ENCODE data around the gene H19. TPM values are rescaled to one million over a fixed set of nuclear protein-coding genes. Genes with fewer than 3 reads are reported as not detected.

The H19 gene
- 1.8 and 55.0 TPM in 2 replicates for total RNA-seq
- polyA plus RNA-seq = 2.3 and 8.9 TPM in 2 replicates
- 1.5 and 12.0 TPM in 2 replicates for polyA plus RNA-seq (2012)
- polyA minus RNA-seq (ENCODE audit: low replicate concordance) = 0.33 and 3.5 TPM in 2 replicates

DNA sequence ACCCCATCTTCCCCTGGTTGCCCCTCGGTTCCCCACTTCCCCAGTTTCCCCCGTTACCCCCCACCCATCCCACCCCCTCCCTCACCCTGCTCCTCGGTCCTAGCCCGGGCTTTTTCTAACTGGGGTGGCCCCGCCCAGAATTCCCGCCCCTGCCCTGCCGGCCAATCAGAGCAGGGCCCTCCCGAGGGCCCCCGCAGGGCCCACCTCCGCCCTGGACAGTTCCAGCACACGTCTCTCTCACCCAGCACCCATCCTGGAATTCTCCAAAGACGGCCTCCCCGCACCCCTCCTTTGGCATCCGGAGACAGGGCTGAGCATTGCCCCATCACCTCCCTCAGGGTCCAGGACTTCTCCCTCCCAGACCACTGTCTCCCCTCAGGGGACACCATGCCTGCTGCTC, at the start of gene H19:
TSS of gene H19 (minus strand) at position 88 of the 400 bp plus-strand sequence.
- no peaks in the 10 kb centered on the region for H3K27me3 ChIP-seq (ENCODE audit: control insufficient read depth, insufficient read depth, low read length)
- H3K9ac ChIP-seq (ENCODE audit: insufficient read depth, low read length) = no peak within 1 kb of the TSS
- no peak within 1 kb of the TSS for H3K27ac ChIP-seq (ENCODE audit: insufficient read depth, low read length)
- TF ChIP-seq EZH2 (IDR thresholded peaks at IDR 0.05; ENCODE audit: low read length, missing control alignments) = no peak
- TF ChIP-seq, protein P1, sequence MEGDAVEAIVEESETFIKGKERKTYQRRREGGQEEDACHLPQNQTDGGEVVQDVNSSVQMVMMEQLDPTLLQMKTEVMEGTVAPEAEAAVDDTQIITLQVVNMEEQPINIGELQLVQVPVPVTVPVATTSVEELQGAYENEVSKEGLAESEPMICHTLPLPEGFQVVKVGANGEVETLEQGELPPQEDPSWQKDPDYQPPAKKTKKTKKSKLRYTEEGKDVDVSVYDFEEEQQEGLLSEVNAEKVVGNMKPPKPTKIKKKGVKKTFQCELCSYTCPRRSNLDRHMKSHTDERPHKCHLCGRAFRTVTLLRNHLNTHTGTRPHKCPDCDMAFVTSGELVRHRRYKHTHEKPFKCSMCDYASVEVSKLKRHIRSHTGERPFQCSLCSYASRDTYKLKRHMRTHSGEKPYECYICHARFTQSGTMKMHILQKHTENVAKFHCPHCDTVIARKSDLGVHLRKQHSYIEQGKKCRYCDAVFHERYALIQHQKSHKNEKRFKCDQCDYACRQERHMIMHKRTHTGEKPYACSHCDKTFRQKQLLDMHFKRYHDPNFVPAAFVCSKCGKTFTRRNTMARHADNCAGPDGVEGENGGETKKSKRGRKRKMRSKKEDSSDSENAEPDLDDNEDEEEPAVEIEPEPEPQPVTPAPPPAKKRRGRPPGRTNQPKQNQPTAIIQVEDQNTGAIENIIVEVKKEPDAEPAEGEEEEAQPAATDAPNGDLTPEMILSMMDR (conservative IDR thresholded peaks at IDR 0.05 in 1 of 2, IDR thresholded peaks at IDR 0.05 in 1 of 2; ENCODE audit: low read depth in 1 of 2, low read length in 2 of 2) = no peak
- H3K36me3 ChIP-seq (ENCODE audit: control insufficient read depth, insufficient read depth, low read length) = no peaks in the 10 kb centered on the region
- H3K9me3 ChIP-seq (ENCODE audit: control insufficient read depth, insufficient read depth, low read depth, low read length) = no peaks in the 10 kb centered on the region
- no peak within 1 kb of the TSS for H3K4me3 ChIP-seq (replicated peaks in 1 of 4; ENCODE audit: control extremely low read depth in 1 of 4, insufficient read depth in 1 of 4, low read depth in 3 of 4, low read length in 4 of 4)
- DNase-seq (ENCODE audit: low read depth in 2 of 2) = no peak
- no peak within 1 kb of the TSS for H2AFZ ChIP-seq (ENCODE audit: low read length)
- no peaks in the 10 kb centered on the region for H3K79me2 ChIP-seq (ENCODE audit: control insufficient read depth, insufficient read depth, low read length)
- no peak within 1 kb of the TSS for H3K4me2 ChIP-seq (ENCODE audit: extremely low read depth, insufficient read depth, low read length)
- H3K4me1 ChIP-seq (ENCODE audit: control insufficient read depth, extremely low read depth, insufficient read depth, low read length) = no peaks in the 10 kb centered on the region
- H4K20me1 ChIP-seq (ENCODE audit: control insufficient read depth, extremely low read depth, insufficient read depth, low read length) = no peaks in the 10 kb centered on the region

DNA sequence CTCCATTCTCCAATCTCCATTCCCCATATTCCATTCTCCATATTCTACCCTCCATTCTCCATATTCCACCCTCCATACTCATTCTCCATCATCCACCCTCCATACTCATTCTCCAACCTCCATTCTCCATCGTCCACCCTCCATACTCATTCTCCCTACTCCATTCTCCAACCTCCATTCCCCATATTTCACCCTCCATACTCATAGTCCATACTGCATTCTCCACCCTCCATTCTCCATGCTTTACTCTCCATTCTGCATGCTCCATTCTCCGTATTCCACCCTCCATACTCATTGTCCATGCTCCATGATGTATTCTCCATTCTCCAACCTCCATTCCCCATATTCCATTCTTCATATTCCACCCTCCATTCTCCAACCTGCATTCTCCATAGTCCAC, 44.3 kb upstream of the H19 start:
- no peaks in the 10 kb centered on the region for H4K20me1 ChIP-seq (ENCODE audit: control insufficient read depth, extremely low read depth, insufficient read depth, low read length)
- H3K79me2 ChIP-seq (ENCODE audit: control insufficient read depth, insufficient read depth, low read length) = no peaks in the 10 kb centered on the region
- H3K27me3 ChIP-seq (ENCODE audit: control insufficient read depth, insufficient read depth, low read length) = no peaks in the 10 kb centered on the region
- TF ChIP-seq, protein P1 (conservative IDR thresholded peaks at IDR 0.05 in 1 of 2, IDR thresholded peaks at IDR 0.05 in 1 of 2; ENCODE audit: low read depth in 1 of 2, low read length in 2 of 2) = no peak
- no peak for TF ChIP-seq EZH2 (IDR thresholded peaks at IDR 0.05; ENCODE audit: low read length, missing control alignments)
- no peaks in the 10 kb centered on the region for H3K4me1 ChIP-seq (ENCODE audit: control insufficient read depth, extremely low read depth, insufficient read depth, low read length)
- no peak overlapping the region for H3K27ac ChIP-seq (ENCODE audit: insufficient read depth, low read length)
- no peaks in the 10 kb centered on the region for H3K9me3 ChIP-seq (ENCODE audit: control insufficient read depth, insufficient read depth, low read depth, low read length)
- H2AFZ ChIP-seq (ENCODE audit: low read length) = no peak overlapping the region
- no peak overlapping the region for H3K4me2 ChIP-seq (ENCODE audit: extremely low read depth, insufficient read depth, low read length)
- no peak overlapping the region for H3K4me3 ChIP-seq (replicated peaks in 1 of 4; ENCODE audit: control extremely low read depth in 1 of 4, insufficient read depth in 1 of 4, low read depth in 3 of 4, low read length in 4 of 4)
- H3K9ac ChIP-seq (ENCODE audit: insufficient read depth, low read length) = no peak overlapping the region
- no peak for DNase-seq (ENCODE audit: low read depth in 2 of 2)
- no peaks in the 10 kb centered on the region for H3K36me3 ChIP-seq (ENCODE audit: control insufficient read depth, insufficient read depth, low read length)

DNA sequence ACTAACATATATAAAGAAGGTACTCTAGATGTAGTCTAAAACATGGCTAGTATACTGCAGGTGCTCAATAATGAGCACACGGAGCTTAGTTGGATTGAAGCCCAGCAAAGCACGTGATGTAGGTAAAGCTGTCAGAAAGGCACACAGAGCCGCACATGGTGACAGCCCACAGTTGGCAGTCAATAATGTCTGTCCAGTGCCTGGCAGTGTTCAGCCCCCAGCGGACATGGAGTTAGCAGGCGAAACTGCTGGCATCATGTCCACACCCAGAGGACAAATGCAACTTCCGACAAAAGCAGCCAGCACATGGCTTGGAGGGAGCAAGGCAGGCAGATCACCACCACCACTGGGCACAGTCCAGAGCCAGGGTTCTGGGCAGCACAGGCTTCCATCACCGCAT, 43.5 kb upstream of the H19 start:
- no peaks in the 10 kb centered on the region for H3K9me3 ChIP-seq (ENCODE audit: control insufficient read depth, insufficient read depth, low read depth, low read length)
- H4K20me1 ChIP-seq (ENCODE audit: control insufficient read depth, extremely low read depth, insufficient read depth, low read length) = no peaks in the 10 kb centered on the region
- H3K36me3 ChIP-seq (ENCODE audit: control insufficient read depth, insufficient read depth, low read length) = no peaks in the 10 kb centered on the region
- no peak overlapping the region for H2AFZ ChIP-seq (ENCODE audit: low read length)
- H3K79me2 ChIP-seq (ENCODE audit: control insufficient read depth, insufficient read depth, low read length) = no peaks in the 10 kb centered on the region
- DNase-seq (ENCODE audit: low read depth in 2 of 2) = no peak
- H3K4me3 ChIP-seq (replicated peaks in 1 of 4; ENCODE audit: control extremely low read depth in 1 of 4, insufficient read depth in 1 of 4, low read depth in 3 of 4, low read length in 4 of 4) = no peak overlapping the region
- no peaks in the 10 kb centered on the region for H3K4me1 ChIP-seq (ENCODE audit: control insufficient read depth, extremely low read depth, insufficient read depth, low read length)
- H3K27ac ChIP-seq (ENCODE audit: insufficient read depth, low read length) = no peak overlapping the region
- H3K9ac ChIP-seq (ENCODE audit: insufficient read depth, low read length) = no peak overlapping the region
- TF ChIP-seq, protein P1 (conservative IDR thresholded peaks at IDR 0.05 in 1 of 2, IDR thresholded peaks at IDR 0.05 in 1 of 2; ENCODE audit: low read depth in 1 of 2, low read length in 2 of 2) = no peak
- no peak for TF ChIP-seq EZH2 (IDR thresholded peaks at IDR 0.05; ENCODE audit: low read length, missing control alignments)
- H3K4me2 ChIP-seq (ENCODE audit: extremely low read depth, insufficient read depth, low read length) = no peak overlapping the region
- H3K27me3 ChIP-seq (ENCODE audit: control insufficient read depth, insufficient read depth, low read length) = no peaks in the 10 kb centered on the region
